DND-41 (cell line): ENCODE measurements around the gene CCZ1B.
"Not testable (repeated sequence)": the region's sequence is repeated elsewhere in the genome, so short reads cannot be mapped to it uniquely, and the experiment has no call there.

Experiments
- ATAC-seq: fragments of 200-7000 bp; cut with Tn5 transposase; 3 replicates; pipeline ENCODE4 v1.9.1; 2021; ENCODE audit warnings: low read depth; ENCODE audit not compliant: insufficient read depth
- DNase-seq: peaks from one replicate; pipeline ENCODE4 v3.0.0-alpha.2; 2020
- H2AFZ ChIP-seq: 2 replicates; pipeline ENCODE4 v1.6.0; 2012; ENCODE audit warnings: low read depth, low read length
- H3K27ac ChIP-seq: 2 replicates; pipeline ENCODE4 v1.5.1; 2012; ENCODE audit warnings: low read length, inconsistent platforms
- H3K27me3 ChIP-seq: fragments of 200-600 bp; sonication (generic); 2 replicates; pipeline ENCODE4 v1.6.0; 2012; ENCODE audit warnings: low read length, mild to moderate bottlenecking, inconsistent platforms; ENCODE audit not compliant: insufficient read depth, poor library complexity
- H3K36me3 ChIP-seq: 2 replicates; pipeline ENCODE4 v1.5.1; 2012; ENCODE audit warnings: low read length, inconsistent platforms; ENCODE audit not compliant: insufficient read depth
- H3K4me1 ChIP-seq: 2 replicates; pipeline ENCODE4 v1.5.1; 2012; ENCODE audit warnings: mild to moderate bottlenecking, low read length; ENCODE audit not compliant: insufficient read depth
- H3K4me2 ChIP-seq: 2 replicates; pipeline ENCODE4 v1.6.0; 2012; ENCODE audit warnings: mild to moderate bottlenecking, moderate library complexity, low read length, inconsistent platforms; ENCODE audit not compliant: insufficient read depth
- H3K4me3 ChIP-seq, 2 experiments: fragments of 200-600 bp in 1 of 2; shearing (Covaris generic) in 1 of 2; 2 replicates each; pipeline ENCODE4 v1.5.1; 2012 to 2016; ENCODE audit warnings: inconsistent platforms in 2 of 2, low read length in 2 of 2, mild to moderate bottlenecking in 2 of 2, low read depth in 1 of 2, moderate library complexity in 1 of 2
- H3K79me2 ChIP-seq: 2 replicates; pipeline ENCODE4 v1.6.0; 2012; ENCODE audit warnings: low read length, inconsistent platforms; ENCODE audit not compliant: insufficient read depth
- H3K9ac ChIP-seq: 2 replicates; pipeline ENCODE4 v1.6.0; 2012; ENCODE audit warnings: low read depth, mild to moderate bottlenecking, inconsistent platforms, low read length, moderate library complexity
- H3K9me3 ChIP-seq: 2 replicates; pipeline ENCODE4 v1.5.1; 2012; ENCODE audit warnings: low read length, moderate library complexity, mild to moderate bottlenecking, inconsistent platforms; ENCODE audit not compliant: insufficient read depth, severe bottlenecking
- H4K20me1 ChIP-seq: 2 replicates; pipeline ENCODE4 v1.6.0; 2012; ENCODE audit warnings: low read length; ENCODE audit not compliant: insufficient read depth

CCZ1B gene

DNA sequence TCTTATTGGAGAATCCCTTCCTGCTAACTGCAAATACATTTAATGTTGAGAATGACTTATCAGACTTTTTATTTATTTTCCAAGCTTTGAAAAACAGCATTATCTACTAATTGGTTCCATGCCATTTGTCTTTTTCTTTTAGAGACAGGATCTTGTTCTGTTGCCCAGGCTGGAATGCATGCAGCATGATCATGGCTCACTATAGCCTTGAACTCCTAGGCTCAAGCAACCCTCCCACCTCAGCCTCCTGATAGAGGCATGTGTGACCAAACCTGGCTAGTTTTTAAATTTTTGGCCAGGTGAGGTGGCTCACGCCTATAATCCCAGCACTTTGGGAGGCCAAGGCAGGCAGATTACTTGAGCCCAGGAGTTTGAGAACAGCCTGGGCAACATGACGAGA lies 13.1 kb downstream of the CCZ1B start:
- H3K9ac ChIP-seq, H3K27me3 ChIP-seq, H3K4me2 ChIP-seq, H3K4me1 ChIP-seq, DNase-seq, ATAC-seq, H3K4me3 ChIP-seq, H3K27ac ChIP-seq, H4K20me1 ChIP-seq, H3K79me2 ChIP-seq, H2AFZ ChIP-seq, H3K9me3 ChIP-seq: not testable (repeated sequence)
- peaks cover 19% of the 10 kb centered on the region for H3K36me3 ChIP-seq

DNA sequence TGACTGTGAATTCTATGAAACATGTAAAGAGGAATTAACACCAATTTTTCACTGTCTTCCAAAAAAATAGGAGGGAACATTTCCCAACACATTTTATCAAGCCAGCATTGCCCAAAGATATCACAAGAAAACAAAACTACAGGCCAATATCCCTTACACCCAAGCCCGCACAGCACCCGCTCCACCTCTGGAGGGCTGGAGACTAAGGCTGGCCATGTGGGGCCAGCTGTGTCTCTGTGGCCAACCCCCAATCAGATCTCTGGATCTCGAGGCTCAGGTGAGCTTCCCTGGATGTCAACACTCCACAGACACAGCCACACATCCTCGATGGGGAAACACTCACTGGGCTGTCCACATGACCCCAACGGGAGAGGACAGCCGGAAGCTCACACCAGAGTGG lies 18.1 kb downstream of the CCZ1B start:
- not testable (repeated sequence) for H3K79me2 ChIP-seq, H3K36me3 ChIP-seq, H3K4me1 ChIP-seq, H3K27me3 ChIP-seq, H4K20me1 ChIP-seq, H3K9ac ChIP-seq, H3K9me3 ChIP-seq, H3K27ac ChIP-seq, H3K4me3 ChIP-seq, ATAC-seq, H2AFZ ChIP-seq, H3K4me2 ChIP-seq, DNase-seq

DNA sequence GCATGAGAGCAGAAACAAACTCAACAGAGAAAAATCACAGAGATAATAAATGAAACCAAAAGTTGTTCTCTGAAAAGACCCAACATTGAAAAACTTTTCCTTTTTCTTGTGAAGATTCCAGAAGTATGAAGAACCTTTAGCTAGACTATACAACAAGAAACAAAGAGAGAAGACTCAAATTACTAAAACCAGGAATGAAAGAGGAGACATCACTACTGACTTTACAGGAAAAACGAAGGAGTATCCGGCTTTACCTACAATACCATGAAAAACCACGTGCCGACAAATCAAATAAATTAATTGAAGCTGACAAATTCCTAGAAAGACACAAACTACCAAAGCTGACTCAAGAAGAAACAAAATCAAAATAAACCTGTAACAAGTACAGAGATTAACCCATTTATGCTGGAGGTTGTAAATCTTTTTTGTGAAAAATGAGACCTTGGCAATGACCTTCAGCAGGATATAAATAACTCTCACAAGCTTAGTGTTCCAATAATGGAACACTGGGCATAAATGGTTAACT lies 18.6 kb downstream of the CCZ1B start:
- H3K4me3 ChIP-seq, H3K4me1 ChIP-seq, ATAC-seq, H3K4me2 ChIP-seq, H4K20me1 ChIP-seq, H3K27me3 ChIP-seq, H3K79me2 ChIP-seq, H3K9ac ChIP-seq, H2AFZ ChIP-seq, DNase-seq, H3K36me3 ChIP-seq, H3K9me3 ChIP-seq, H3K27ac ChIP-seq: not testable (repeated sequence)

DNA sequence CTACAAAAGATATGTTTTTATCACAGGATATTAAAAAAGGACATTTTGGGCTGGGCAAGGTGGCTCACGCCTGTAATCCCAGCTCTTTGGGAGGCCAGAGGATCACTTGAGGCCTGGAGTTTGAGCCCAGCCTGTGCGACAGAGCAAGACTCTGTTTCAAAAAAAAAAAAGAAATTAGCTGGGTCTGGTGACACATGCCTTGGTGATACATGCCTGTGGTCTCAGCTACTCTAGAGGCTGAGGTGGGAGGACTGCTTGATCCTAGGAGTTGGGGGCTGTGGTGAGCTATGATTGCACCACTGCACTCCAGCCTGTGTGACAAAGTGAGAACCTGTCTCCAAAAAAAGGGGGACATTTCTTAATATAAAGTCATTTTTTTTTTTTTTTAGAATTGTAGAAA lies 25.7 kb downstream of the CCZ1B start:
- not testable (repeated sequence) for H3K4me2 ChIP-seq, H3K9me3 ChIP-seq, H2AFZ ChIP-seq, H3K27me3 ChIP-seq, H3K9ac ChIP-seq, H3K79me2 ChIP-seq, H3K36me3 ChIP-seq, H3K4me3 ChIP-seq, DNase-seq, H4K20me1 ChIP-seq, H3K27ac ChIP-seq, H3K4me1 ChIP-seq
- ATAC-seq = 0 out of 3 replicates have a peak, but pooled peaks have one; percentile 12

- not testable (repeated sequence) for H3K79me2 ChIP-seq, H3K4me2 ChIP-seq, ATAC-seq
Observed at GRCh38 chr7:6799887-6800286, 26.2 kb downstream of the CCZ1B start.

DNA sequence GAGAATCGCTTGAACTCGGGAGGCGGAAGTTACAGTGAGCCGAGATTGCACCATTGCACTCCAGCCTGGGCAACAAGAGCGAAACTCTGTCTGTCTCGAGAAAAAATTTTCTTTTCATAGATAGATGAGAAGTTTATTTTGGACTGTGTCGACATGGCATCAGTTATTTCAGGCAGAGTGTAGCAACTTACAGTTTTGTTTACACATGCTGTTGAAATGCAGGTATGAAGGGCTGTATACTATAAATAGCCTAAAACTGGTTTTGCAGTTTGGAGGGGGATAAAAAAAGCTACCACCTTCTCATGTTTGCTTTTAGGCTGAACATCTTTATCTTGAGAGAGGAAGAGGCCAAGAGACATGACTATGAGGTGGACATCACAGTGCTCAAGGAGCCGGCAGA lies 28.0 kb downstream of the CCZ1B start:
- not testable (repeated sequence) for H4K20me1 ChIP-seq, ATAC-seq, H3K27me3 ChIP-seq, H2AFZ ChIP-seq, H3K9ac ChIP-seq, H3K4me2 ChIP-seq, H3K36me3 ChIP-seq, H3K27ac ChIP-seq, H3K79me2 ChIP-seq, H3K4me3 ChIP-seq, H3K9me3 ChIP-seq, H3K4me1 ChIP-seq, DNase-seq

More at GRCh38 chr7:6799887-6800286, 26.2 kb downstream of the CCZ1B start:
- not testable (repeated sequence) for H3K9ac ChIP-seq, H4K20me1 ChIP-seq, H3K27ac ChIP-seq, H3K4me1 ChIP-seq, H2AFZ ChIP-seq, H3K27me3 ChIP-seq, H3K4me3 ChIP-seq, H3K36me3 ChIP-seq, H3K9me3 ChIP-seq, DNase-seq

- H3K36me3 ChIP-seq, H3K9ac ChIP-seq, H3K4me2 ChIP-seq, H4K20me1 ChIP-seq, H3K9me3 ChIP-seq, DNase-seq, H3K27ac ChIP-seq, H3K27me3 ChIP-seq, H2AFZ ChIP-seq, ATAC-seq, H3K79me2 ChIP-seq, H3K4me3 ChIP-seq, H3K4me1 ChIP-seq: not testable (repeated sequence)
Observed at GRCh38 chr7:6797218-6797617, 28.9 kb downstream of the CCZ1B start.

DNA sequence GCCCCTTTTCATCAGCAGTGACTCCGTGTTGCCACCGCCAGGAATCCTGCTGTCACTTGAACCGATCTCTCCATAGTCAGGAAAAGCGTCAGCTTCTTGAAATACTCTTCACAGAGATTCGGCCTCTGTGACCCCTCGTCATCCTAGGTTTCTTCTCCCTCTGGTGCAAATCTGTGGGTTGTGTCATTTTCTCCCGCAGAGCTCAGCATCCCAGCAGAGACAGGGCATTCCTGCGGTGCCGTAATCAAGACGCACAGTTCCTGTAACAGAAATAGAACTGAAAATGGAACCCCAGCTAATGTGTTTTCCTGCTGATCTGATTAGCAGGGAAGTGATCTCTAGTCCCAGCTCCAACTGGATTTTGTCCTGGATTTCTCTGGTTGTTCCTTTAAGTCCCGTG lies 31.8 kb downstream of the CCZ1B start:
- not testable (repeated sequence) for H3K27me3 ChIP-seq, ATAC-seq, DNase-seq, H3K79me2 ChIP-seq, H3K36me3 ChIP-seq, H3K4me2 ChIP-seq, H3K27ac ChIP-seq, H3K9me3 ChIP-seq, H3K4me3 ChIP-seq, H3K4me1 ChIP-seq, H4K20me1 ChIP-seq, H3K9ac ChIP-seq, H2AFZ ChIP-seq
